Measurements from ENCODE around the gene TNFRSF18.

Gene TNFRSF18

DNA sequence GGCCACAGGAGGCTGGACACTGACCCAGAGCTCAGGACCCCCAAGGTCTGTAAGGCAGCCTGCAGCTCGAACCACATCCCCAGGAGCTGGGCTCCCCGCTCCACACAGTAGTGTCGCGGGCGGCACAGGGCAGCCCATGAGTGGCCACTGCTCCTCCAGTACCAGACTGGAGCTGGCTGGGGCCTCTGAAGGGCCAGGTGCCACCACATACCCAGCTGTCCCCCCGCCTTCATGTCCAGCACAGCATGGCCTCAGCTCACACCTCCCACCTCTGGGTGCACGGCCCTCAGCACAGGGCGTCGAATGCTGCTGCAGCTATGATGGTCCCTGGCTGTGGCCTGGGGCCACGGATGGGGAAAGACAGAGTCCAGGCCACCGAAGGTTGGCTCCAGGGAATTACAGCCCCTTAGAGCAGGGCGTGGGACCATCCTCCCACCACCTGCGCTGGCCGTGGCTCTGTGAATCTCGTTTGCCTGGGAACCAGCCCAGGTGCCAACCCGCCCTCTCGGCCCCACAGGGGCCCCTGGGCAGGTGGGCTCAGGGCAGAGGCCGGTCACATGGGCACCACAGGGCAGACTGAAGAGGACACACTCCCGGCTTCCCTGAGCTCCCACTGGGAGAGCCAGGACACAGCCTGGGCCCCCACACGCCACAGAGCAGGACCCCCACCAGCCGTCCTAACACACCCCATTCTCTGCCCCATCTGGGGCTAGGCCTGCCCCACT is 9.7 kb upstream of the TNFRSF18 start:
- no peaks in the 10 kb centered on the region for H3F3A ChIP-seq (ENCODE audit: control insufficient read depth, insufficient read depth)
- H3K27ac ChIP-seq (ENCODE audit: low read depth, low read length): no peak overlapping the region
- H3K79me2 ChIP-seq (ENCODE audit: control insufficient read depth, low read length): no peaks in the 10 kb centered on the region
- H3K27me3 ChIP-seq (ENCODE audit: control insufficient read depth, low read length): peaks cover 2% of the 10 kb centered on the region; the same call in 1 of the 2 replicates
- H3K4me3 ChIP-seq (ENCODE audit: low read length): no peak overlapping the region
- TF ChIP-seq, protein P1, sequence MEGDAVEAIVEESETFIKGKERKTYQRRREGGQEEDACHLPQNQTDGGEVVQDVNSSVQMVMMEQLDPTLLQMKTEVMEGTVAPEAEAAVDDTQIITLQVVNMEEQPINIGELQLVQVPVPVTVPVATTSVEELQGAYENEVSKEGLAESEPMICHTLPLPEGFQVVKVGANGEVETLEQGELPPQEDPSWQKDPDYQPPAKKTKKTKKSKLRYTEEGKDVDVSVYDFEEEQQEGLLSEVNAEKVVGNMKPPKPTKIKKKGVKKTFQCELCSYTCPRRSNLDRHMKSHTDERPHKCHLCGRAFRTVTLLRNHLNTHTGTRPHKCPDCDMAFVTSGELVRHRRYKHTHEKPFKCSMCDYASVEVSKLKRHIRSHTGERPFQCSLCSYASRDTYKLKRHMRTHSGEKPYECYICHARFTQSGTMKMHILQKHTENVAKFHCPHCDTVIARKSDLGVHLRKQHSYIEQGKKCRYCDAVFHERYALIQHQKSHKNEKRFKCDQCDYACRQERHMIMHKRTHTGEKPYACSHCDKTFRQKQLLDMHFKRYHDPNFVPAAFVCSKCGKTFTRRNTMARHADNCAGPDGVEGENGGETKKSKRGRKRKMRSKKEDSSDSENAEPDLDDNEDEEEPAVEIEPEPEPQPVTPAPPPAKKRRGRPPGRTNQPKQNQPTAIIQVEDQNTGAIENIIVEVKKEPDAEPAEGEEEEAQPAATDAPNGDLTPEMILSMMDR (IDR thresholded peaks at IDR 0.05; ENCODE audit: low read depth, low read length, poor library complexity, severe bottlenecking): no peak
- TF ChIP-seq EZH2phosphoT487 (IDR thresholded peaks at IDR 0.05; ENCODE audit: borderline replicate concordance, low read length): no peak
- H3K4me2 ChIP-seq (ENCODE audit: low read length): no peak overlapping the region
- no peaks in the 10 kb centered on the region for H4K20me1 ChIP-seq (ENCODE audit: control insufficient read depth, insufficient read depth, low read depth, low read length)
- no peaks in the 10 kb centered on the region for H3K9me3 ChIP-seq (ENCODE audit: control insufficient read depth, insufficient read depth, low read length)
- H3K4me1 ChIP-seq (ENCODE audit: control insufficient read depth, low read length): peaks cover 15% of the 10 kb centered on the region
- H3K36me3 ChIP-seq (ENCODE audit: control insufficient read depth, low read length): peaks cover 26% of the 10 kb centered on the region
- no peaks in the 10 kb centered on the region for H3K9me2 ChIP-seq (replicated peaks; ENCODE audit: control insufficient read depth, low read length)

DNA sequence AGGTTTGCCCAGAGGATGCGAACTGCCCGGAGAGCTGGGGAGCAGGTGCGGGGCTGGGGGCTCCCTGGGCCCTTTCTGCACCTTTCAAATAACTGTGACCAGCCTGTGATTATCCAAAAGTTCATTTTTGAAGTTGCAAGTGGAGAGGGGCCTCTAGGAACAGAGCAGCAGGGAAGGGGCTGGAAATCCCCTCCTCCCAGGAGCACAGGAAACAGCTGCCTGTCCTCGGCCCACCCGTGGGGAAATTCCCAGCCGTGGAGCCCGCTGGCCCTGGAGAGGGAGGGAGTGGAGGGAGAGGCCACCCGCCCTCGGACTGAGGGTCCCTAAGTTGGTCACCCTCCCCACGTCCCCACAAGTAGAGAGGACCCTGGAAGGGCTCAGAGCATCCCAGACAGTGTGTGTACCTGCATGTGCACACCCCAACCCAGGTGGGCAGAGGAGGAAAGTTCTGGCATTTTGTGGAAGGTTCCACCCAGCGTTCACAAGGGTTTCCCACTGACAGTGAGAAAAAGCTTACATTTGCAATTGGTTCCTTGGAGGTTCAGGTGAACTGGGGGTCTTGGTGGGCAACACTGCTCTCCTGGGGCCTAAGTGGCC is 8.8 kb upstream of the TNFRSF18 start:
- H3K36me3 ChIP-seq (ENCODE audit: control insufficient read depth, low read length): peaks cover 19% of the 10 kb centered on the region
- H3K4me3 ChIP-seq (ENCODE audit: low read length): no peak overlapping the region
- H3K4me1 ChIP-seq (ENCODE audit: control insufficient read depth, low read length): peaks cover 15% of the 10 kb centered on the region
- no peaks in the 10 kb centered on the region for H3F3A ChIP-seq (ENCODE audit: control insufficient read depth, insufficient read depth)
- no peaks in the 10 kb centered on the region for H3K9me2 ChIP-seq (replicated peaks; ENCODE audit: control insufficient read depth, low read length)
- H4K20me1 ChIP-seq (ENCODE audit: control insufficient read depth, insufficient read depth, low read depth, low read length): no peaks in the 10 kb centered on the region
- H3K27ac ChIP-seq (ENCODE audit: low read depth, low read length): no peak overlapping the region
- H3K79me2 ChIP-seq (ENCODE audit: control insufficient read depth, low read length): no peaks in the 10 kb centered on the region
- no peaks in the 10 kb centered on the region for H3K9me3 ChIP-seq (ENCODE audit: control insufficient read depth, insufficient read depth, low read length)
- TF ChIP-seq, protein P1 (IDR thresholded peaks at IDR 0.05; ENCODE audit: low read depth, low read length, poor library complexity, severe bottlenecking): no peak
- no peak for TF ChIP-seq EZH2phosphoT487 (IDR thresholded peaks at IDR 0.05; ENCODE audit: borderline replicate concordance, low read length)
- peaks cover 3% of the 10 kb centered on the region for H3K27me3 ChIP-seq (ENCODE audit: control insufficient read depth, low read length)
- H3K4me2 ChIP-seq (ENCODE audit: low read length): no peak overlapping the region

DNA sequence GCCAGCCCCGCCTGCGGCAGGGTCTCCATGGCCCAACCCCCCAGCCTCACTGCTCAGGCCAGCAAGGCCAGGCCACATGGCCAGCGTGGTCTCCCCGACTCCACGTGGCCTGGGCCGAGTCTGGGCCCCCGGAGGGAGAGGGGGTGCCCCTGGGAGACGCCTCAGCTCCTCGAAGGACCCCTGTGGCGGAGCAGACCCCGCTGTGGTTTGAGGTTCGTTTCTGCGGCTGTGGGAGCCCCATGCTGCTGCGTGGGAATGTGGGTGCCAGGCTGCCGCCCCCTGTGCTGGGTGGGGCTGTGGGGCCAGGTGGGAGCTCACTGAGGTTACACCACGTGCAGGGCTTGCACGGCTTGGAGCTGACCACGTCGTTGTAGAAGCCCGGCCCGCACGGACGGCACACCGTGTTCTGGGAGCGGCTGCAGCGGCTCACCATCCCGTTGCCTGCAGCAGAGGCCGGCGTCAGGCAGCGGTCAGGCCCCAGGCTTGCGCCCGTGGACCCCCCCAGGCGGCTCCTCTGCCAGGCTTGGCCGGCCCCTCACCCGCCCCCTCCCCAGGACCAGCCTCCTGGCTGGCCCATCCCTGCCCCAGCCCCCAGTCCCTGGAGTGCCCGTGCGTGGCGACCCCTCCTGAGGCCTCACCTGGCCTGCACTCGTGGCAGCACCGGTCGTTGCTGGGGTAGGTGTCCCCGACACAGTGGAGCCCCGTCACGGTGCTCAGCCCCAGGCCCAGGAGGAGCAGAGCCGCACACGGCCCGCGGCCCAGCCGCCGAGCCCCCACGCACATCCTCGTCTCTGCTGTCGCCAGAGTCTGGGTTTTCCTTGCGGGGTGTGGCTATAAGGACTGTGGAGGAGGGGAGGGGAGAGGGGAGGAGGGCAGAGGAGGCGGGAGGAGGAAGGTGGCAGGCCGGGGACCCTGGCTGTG is 7.2 kb upstream of the TNFRSF18 start, which contains the start of gene TNFRSF4:
Gene TNFRSF4, minus strand, starts transcription at position 809 of the 921 bp plus-strand sequence. Its CDS starts 26 bp downstream, at position 783.
- H3K9me3 ChIP-seq (ENCODE audit: control insufficient read depth, insufficient read depth, low read length): no peaks in the 10 kb centered on the region
- peaks cover 15% of the 10 kb centered on the region for H3K27me3 ChIP-seq (ENCODE audit: control insufficient read depth, low read length)
- no peaks in the 10 kb centered on the region for H3K9me2 ChIP-seq (replicated peaks; ENCODE audit: control insufficient read depth, low read length)
- H3K79me2 ChIP-seq (ENCODE audit: control insufficient read depth, low read length): no peaks in the 10 kb centered on the region
- peaks cover 14% of the 10 kb centered on the region for H3K36me3 ChIP-seq (ENCODE audit: control insufficient read depth, low read length)
- H3K4me1 ChIP-seq (ENCODE audit: control insufficient read depth, low read length): peaks cover 20% of the 10 kb centered on the region
- TF ChIP-seq, protein P1 (IDR thresholded peaks at IDR 0.05; ENCODE audit: low read depth, low read length, poor library complexity, severe bottlenecking): no peak
- TF ChIP-seq EZH2phosphoT487 (IDR thresholded peaks at IDR 0.05; ENCODE audit: borderline replicate concordance, low read length): no peak
- H3K27ac ChIP-seq (ENCODE audit: low read depth, low read length): no peak within 1 kb of the TSS
- H3K4me3 ChIP-seq (ENCODE audit: low read length): no peak within 1 kb of the TSS
- H3K4me2 ChIP-seq (ENCODE audit: low read length): no peak within 1 kb of the TSS
- no peaks in the 10 kb centered on the region for H4K20me1 ChIP-seq (ENCODE audit: control insufficient read depth, insufficient read depth, low read depth, low read length)
- H3F3A ChIP-seq (ENCODE audit: control insufficient read depth, insufficient read depth): no peaks in the 10 kb centered on the region

Data from DOHH2 (cell line).